ENCODE measurements around the gene LCOR.

DNA sequence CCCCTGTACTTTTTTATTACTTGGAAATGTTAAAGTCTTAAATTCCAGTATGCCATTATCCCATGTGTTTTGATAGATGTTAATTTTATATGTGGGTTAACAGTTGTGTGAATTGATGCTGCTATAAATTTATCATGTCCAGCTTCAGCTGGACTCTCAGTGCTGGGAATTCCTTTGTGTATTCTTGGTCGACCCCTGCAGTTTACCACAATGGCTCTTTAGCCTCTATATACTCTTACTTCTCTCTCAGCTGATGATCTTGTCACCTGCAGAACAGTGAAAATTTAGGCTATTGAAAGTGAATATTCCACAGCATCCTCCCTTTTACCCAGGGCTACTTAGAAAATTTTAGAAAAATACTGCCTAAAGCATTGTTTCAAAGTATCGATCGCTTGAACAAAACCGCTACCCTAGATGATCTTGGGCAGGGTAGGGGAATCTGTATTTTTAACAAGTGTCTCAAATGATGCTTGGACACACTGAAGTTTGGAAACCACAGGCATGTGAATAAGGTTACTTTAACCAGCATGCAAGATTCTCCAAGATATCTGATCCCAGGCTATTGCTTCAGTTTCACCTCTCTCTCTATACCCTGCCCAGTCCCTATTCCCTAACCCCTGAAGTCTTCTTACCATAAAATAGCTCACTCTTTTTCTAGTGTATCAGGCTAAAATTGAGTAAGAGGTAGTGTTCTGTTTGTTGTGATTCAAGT lies 25.4 kb downstream of the LCOR start:
- TF ChIP-seq, protein P1, sequence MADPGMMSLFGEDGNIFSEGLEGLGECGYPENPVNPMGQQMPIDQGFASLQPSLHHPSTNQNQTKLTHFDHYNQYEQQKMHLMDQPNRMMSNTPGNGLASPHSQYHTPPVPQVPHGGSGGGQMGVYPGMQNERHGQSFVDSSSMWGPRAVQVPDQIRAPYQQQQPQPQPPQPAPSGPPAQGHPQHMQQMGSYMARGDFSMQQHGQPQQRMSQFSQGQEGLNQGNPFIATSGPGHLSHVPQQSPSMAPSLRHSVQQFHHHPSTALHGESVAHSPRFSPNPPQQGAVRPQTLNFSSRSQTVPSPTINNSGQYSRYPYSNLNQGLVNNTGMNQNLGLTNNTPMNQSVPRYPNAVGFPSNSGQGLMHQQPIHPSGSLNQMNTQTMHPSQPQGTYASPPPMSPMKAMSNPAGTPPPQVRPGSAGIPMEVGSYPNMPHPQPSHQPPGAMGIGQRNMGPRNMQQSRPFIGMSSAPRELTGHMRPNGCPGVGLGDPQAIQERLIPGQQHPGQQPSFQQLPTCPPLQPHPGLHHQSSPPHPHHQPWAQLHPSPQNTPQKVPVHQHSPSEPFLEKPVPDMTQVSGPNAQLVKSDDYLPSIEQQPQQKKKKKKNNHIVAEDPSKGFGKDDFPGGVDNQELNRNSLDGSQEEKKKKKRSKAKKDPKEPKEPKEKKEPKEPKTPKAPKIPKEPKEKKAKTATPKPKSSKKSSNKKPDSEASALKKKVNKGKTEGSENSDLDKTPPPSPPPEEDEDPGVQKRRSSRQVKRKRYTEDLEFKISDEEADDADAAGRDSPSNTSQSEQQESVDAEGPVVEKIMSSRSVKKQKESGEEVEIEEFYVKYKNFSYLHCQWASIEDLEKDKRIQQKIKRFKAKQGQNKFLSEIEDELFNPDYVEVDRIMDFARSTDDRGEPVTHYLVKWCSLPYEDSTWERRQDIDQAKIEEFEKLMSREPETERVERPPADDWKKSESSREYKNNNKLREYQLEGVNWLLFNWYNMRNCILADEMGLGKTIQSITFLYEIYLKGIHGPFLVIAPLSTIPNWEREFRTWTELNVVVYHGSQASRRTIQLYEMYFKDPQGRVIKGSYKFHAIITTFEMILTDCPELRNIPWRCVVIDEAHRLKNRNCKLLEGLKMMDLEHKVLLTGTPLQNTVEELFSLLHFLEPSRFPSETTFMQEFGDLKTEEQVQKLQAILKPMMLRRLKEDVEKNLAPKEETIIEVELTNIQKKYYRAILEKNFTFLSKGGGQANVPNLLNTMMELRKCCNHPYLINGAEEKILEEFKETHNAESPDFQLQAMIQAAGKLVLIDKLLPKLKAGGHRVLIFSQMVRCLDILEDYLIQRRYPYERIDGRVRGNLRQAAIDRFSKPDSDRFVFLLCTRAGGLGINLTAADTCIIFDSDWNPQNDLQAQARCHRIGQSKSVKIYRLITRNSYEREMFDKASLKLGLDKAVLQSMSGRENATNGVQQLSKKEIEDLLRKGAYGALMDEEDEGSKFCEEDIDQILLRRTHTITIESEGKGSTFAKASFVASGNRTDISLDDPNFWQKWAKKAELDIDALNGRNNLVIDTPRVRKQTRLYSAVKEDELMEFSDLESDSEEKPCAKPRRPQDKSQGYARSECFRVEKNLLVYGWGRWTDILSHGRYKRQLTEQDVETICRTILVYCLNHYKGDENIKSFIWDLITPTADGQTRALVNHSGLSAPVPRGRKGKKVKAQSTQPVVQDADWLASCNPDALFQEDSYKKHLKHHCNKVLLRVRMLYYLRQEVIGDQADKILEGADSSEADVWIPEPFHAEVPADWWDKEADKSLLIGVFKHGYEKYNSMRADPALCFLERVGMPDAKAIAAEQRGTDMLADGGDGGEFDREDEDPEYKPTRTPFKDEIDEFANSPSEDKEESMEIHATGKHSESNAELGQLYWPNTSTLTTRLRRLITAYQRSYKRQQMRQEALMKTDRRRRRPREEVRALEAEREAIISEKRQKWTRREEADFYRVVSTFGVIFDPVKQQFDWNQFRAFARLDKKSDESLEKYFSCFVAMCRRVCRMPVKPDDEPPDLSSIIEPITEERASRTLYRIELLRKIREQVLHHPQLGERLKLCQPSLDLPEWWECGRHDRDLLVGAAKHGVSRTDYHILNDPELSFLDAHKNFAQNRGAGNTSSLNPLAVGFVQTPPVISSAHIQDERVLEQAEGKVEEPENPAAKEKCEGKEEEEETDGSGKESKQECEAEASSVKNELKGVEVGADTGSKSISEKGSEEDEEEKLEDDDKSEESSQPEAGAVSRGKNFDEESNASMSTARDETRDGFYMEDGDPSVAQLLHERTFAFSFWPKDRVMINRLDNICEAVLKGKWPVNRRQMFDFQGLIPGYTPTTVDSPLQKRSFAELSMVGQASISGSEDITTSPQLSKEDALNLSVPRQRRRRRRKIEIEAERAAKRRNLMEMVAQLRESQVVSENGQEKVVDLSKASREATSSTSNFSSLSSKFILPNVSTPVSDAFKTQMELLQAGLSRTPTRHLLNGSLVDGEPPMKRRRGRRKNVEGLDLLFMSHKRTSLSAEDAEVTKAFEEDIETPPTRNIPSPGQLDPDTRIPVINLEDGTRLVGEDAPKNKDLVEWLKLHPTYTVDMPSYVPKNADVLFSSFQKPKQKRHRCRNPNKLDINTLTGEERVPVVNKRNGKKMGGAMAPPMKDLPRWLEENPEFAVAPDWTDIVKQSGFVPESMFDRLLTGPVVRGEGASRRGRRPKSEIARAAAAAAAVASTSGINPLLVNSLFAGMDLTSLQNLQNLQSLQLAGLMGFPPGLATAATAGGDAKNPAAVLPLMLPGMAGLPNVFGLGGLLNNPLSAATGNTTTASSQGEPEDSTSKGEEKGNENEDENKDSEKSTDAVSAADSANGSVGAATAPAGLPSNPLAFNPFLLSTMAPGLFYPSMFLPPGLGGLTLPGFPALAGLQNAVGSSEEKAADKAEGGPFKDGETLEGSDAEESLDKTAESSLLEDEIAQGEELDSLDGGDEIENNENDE (IDR thresholded peaks at IDR 0.05; ENCODE audit: low read depth, low read length) = no peak
- TF ChIP-seq ZBTB7A (IDR thresholded peaks at IDR 0.05; ENCODE audit: borderline replicate concordance, control insufficient read depth, low read depth, low read length) (no peak), ZNF282 (CRISPR knock-in tag; IDR thresholded peaks at IDR 0.05) (no peak), POLR2AphosphoS5 (IDR thresholded peaks at IDR 0.05; ENCODE audit: control insufficient read depth, insufficient read depth, low read depth, low read length) (no peak), EZH2 (IDR thresholded peaks at IDR 0.05; ENCODE audit: borderline replicate concordance, low read depth, low read length) (no peak), MAZ (CRISPR knock-in tag; conservative IDR thresholded peaks at IDR 0.05 in 1 of 2, IDR thresholded peaks at IDR 0.05 in 1 of 2) (no peak), POLR3A (IDR thresholded peaks at IDR 0.05; ENCODE audit: borderline replicate concordance, extremely low read depth, insufficient read depth, insufficient read length) (no peak), MXI1 (IDR thresholded peaks at IDR 0.05; ENCODE audit: low read depth, low read length) (no peak)
